ENCODE data around the gene TMEM214.
A peak's percentile ranks its signal among the peaks of the same experiment; 100 is the strongest.

The TMEM214 gene, protein sequence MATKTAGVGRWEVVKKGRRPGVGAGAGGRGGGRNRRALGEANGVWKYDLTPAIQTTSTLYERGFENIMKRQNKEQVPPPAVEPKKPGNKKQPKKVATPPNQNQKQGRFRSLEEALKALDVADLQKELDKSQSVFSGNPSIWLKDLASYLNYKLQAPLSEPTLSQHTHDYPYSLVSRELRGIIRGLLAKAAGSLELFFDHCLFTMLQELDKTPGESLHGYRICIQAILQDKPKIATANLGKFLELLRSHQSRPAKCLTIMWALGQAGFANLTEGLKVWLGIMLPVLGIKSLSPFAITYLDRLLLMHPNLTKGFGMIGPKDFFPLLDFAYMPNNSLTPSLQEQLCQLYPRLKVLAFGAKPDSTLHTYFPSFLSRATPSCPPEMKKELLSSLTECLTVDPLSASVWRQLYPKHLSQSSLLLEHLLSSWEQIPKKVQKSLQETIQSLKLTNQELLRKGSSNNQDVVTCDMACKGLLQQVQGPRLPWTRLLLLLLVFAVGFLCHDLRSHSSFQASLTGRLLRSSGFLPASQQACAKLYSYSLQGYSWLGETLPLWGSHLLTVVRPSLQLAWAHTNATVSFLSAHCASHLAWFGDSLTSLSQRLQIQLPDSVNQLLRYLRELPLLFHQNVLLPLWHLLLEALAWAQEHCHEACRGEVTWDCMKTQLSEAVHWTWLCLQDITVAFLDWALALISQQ

DNA sequence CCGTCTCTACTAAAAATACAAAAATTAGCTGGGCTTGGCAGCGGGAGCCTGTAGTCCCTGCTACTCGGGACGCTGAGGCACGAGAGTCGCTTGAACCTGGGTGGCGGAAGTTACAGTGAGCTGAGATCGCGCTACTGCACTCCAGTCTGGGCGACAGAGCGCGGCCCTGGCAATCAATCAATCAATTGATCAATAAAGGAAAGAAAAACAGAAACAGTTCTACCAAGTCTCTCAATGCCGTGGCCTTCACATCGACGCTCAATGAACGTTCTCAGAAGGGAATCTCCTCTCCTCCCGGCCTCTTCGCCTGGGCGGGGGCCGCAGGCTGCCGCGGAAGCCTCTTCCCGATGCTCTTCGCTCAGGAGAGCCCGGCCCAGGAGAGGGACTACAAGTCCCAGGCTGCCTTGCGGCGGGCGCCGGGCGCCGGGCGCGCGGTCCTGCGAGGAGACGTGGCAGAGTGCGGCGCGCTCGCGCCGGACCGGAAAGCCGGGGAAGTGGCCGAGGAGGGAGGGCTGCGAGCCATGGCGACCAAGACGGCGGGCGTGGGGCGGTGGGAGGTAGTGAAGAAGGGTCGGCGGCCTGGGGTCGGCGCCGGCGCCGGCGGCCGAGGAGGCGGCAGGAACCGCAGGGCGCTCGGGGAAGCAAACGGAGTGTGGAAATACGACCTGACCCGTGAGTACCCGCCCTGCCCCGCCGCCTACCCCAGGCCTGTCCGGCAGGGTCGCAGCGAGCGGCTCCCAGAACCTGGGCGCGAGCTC lies at the start of gene TMEM214:
TSS of gene TMEM214 (plus strand) at position 471 of the 758 bp plus-strand sequence. CDS start at position 522, 51 bp downstream.
- peaks cover 44% of the 10 kb centered on the region for H3K4me1 Mint-ChIP-seq (ENCODE audit: low read depth)
- H3K9me3 Mint-ChIP-seq, result no peaks in the 10 kb centered on the region
- peaks cover 42% of the 10 kb centered on the region for H3K36me3 Mint-ChIP-seq (ENCODE audit: low read depth)

GRCh38 chr2:26983746-26984145 lies 49.0 kb upstream of the TMEM214 start:
- no peaks in the 10 kb centered on the region for H3K36me3 Mint-ChIP-seq (ENCODE audit: low read depth)
- H3K9me3 Mint-ChIP-seq, result no peaks in the 10 kb centered on the region
- H3K27ac Mint-ChIP-seq, result no peak overlapping the region
- no peaks in the 10 kb centered on the region for H3K4me1 Mint-ChIP-seq (ENCODE audit: low read depth)
- peaks cover 14% of the 10 kb centered on the region for H3K27me3 Mint-ChIP-seq (ENCODE audit: low read depth)
- H3K4me3 Mint-ChIP-seq, result no peak overlapping the region

More for the DNA sequence above, at the start of gene TMEM214:
- Mint-ChIP-seq H3K27me3 (ENCODE audit: low read depth) (no peaks in the 10 kb centered on the region), H3K4me3 (peak within 1 kb of the TSS; percentile 95), H3K27ac (peak within 1 kb of the TSS; percentile 88)

- Mint-ChIP-seq H3K4me1 (ENCODE audit: low read depth) (no peaks in the 10 kb centered on the region), H3K9me3 (no peaks in the 10 kb centered on the region), H3K36me3 (ENCODE audit: low read depth) (no peaks in the 10 kb centered on the region), H3K27me3 (ENCODE audit: low read depth) (no peaks in the 10 kb centered on the region), H3K4me3 (no peak overlapping the region), H3K27ac (no peak overlapping the region)
Measured at GRCh38 chr2:26985807-26986206, 47.0 kb upstream of the TMEM214 start.

DNA sequence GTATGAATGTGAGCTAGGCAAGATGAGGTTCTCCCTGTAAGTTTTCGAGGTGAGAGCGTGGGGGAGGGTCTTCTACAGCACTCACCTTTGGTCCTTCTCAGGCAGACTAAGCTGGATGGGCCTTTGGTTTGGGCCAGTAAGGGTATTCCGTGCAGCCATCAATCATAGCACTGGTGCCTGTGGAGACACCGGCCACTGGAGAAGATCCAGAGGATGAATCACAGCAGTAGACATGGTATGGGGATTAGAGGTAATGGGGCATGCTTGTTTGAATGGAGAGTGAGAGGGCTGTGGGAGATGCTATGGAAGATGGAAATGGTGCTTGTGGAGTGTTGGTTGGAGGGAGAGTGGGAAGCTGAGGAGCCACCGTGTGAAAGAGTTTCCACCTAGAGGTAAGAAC lies 46.2 kb upstream of the TMEM214 start:
- Mint-ChIP-seq H3K36me3 (ENCODE audit: low read depth) (no peaks in the 10 kb centered on the region), H3K27me3 (ENCODE audit: low read depth) (no peaks in the 10 kb centered on the region), H3K4me1 (ENCODE audit: low read depth) (no peaks in the 10 kb centered on the region), H3K27ac (no peak overlapping the region), H3K9me3 (no peaks in the 10 kb centered on the region), H3K4me3 (no peak overlapping the region)

- H3K4me3 Mint-ChIP-seq, result no peak overlapping the region
- H3K9me3 Mint-ChIP-seq, result no peaks in the 10 kb centered on the region
- H3K27me3 Mint-ChIP-seq (ENCODE audit: low read depth), result peaks cover 3% of the 10 kb centered on the region
- H3K36me3 Mint-ChIP-seq (ENCODE audit: low read depth), result peaks cover 1% of the 10 kb centered on the region
- no peak overlapping the region for H3K27ac Mint-ChIP-seq
- no peaks in the 10 kb centered on the region for H3K4me1 Mint-ChIP-seq (ENCODE audit: low read depth)
Measured at GRCh38 chr2:26988058-26988860, 44.5 kb upstream of the TMEM214 start.

GRCh38 chr2:26989156-26989555 lies 43.6 kb upstream of the TMEM214 start:
- Mint-ChIP-seq H3K36me3 (ENCODE audit: low read depth) (peaks cover 1% of the 10 kb centered on the region), H3K9me3 (no peaks in the 10 kb centered on the region), H3K27me3 (ENCODE audit: low read depth) (peaks cover 3% of the 10 kb centered on the region), H3K4me1 (ENCODE audit: low read depth) (no peaks in the 10 kb centered on the region), H3K4me3 (no peak overlapping the region), H3K27ac (no peak overlapping the region)

DNA sequence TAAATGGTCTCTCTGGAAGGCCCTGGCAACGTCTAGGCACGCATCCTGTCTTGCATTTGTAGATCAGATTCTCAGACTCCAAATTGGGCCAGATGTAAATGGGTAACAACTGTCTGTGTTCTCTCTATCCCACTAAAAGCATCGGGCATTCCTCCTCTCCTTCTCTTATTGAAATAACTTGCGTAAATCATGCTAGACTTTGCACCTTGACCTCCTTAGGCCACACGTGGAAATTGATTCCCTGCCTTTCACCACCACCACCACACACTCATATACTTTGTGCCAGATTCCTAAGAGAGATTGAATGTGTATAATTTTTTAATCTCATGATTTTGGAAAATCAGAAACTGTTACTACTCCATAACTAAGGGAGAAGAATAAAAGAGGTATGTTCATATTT lies 41.0 kb upstream of the TMEM214 start:
- Mint-ChIP-seq H3K27ac (no peak overlapping the region), H3K9me3 (no peaks in the 10 kb centered on the region), H3K36me3 (ENCODE audit: low read depth) (peaks cover 1% of the 10 kb centered on the region), H3K4me1 (ENCODE audit: low read depth) (no peaks in the 10 kb centered on the region), H3K27me3 (ENCODE audit: low read depth) (peaks cover 3% of the 10 kb centered on the region), H3K4me3 (no peak overlapping the region)

- Mint-ChIP-seq H3K27me3 (ENCODE audit: low read depth) (peaks cover 3% of the 10 kb centered on the region), H3K27ac (no peak overlapping the region), H3K4me1 (ENCODE audit: low read depth) (no peaks in the 10 kb centered on the region), H3K36me3 (ENCODE audit: low read depth) (peaks cover 1% of the 10 kb centered on the region), H3K9me3 (no peaks in the 10 kb centered on the region), H3K4me3 (no peak overlapping the region)
Measured at GRCh38 chr2:26993768-26994167, 39.0 kb upstream of the TMEM214 start.

DNA sequence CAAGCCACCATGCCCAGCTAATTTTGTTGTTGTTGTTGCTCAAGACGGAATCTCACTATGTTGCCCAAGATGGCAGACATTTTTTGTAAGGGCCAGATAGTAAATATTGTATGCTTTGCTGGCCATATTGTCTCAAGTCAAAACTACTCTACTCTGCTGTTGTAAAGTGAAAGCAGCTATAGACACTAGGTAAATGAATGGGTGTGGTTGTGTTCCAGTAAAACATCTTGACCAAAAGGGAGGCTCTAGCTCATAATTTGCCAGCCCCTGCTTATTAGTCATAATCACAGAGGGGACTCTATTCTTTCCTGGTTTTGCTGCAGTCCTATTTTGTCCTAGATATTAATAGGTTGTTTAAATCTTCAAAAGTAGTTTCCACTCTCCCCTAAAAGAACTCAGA lies 37.8 kb upstream of the TMEM214 start:
- H3K4me1 Mint-ChIP-seq (ENCODE audit: low read depth), result no peaks in the 10 kb centered on the region

GRCh38 chr2:26997394-26997793 lies 35.4 kb upstream of the TMEM214 start:
- Mint-ChIP-seq H3K4me1 (ENCODE audit: low read depth) (no peaks in the 10 kb centered on the region), H3K27me3 (ENCODE audit: low read depth) (peaks cover 8% of the 10 kb centered on the region), H3K27ac (no peak overlapping the region), H3K9me3 (no peaks in the 10 kb centered on the region), H3K36me3 (ENCODE audit: low read depth) (peaks cover 1% of the 10 kb centered on the region), H3K4me3 (no peak overlapping the region)

More for the DNA sequence above, 37.8 kb upstream of the TMEM214 start:
- Mint-ChIP-seq H3K36me3 (ENCODE audit: low read depth) (peaks cover 1% of the 10 kb centered on the region), H3K27me3 (ENCODE audit: low read depth) (peaks cover 3% of the 10 kb centered on the region), H3K27ac (no peak overlapping the region), H3K9me3 (no peaks in the 10 kb centered on the region), H3K4me3 (no peak overlapping the region)

DNA sequence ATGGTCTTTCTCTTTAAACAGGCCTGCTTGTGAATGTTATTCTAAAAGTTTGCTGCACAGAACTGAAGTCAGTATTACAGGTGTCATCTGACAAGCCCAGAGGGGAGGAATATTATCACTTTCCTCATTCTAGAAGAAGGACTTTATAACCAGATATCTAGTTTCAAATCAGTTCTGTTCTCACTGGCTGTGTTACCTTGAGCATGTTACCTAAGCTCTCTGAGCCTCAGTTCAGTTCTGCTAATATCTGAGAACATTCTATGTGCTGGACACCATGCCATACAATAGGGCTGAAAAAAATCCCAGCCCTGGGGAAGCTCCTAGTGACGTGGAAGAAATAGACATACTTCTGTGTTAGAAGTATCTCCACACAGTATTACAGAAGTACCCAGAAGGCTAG lies 34.4 kb upstream of the TMEM214 start:
- Mint-ChIP-seq H3K27ac (no peak overlapping the region), H3K36me3 (ENCODE audit: low read depth) (no peaks in the 10 kb centered on the region)

GRCh38 chr2:27000228-27000627 lies 32.5 kb upstream of the TMEM214 start:
- no peaks in the 10 kb centered on the region for H3K36me3 Mint-ChIP-seq (ENCODE audit: low read depth)
- H3K4me3 Mint-ChIP-seq, result no peak overlapping the region
- no peak overlapping the region for H3K27ac Mint-ChIP-seq

More for the DNA sequence above, 34.4 kb upstream of the TMEM214 start:
- Mint-ChIP-seq H3K9me3 (no peaks in the 10 kb centered on the region), H3K4me1 (ENCODE audit: low read depth) (no peaks in the 10 kb centered on the region), H3K27me3 (ENCODE audit: low read depth) (peaks cover 5% of the 10 kb centered on the region), H3K4me3 (no peak overlapping the region)

DNA sequence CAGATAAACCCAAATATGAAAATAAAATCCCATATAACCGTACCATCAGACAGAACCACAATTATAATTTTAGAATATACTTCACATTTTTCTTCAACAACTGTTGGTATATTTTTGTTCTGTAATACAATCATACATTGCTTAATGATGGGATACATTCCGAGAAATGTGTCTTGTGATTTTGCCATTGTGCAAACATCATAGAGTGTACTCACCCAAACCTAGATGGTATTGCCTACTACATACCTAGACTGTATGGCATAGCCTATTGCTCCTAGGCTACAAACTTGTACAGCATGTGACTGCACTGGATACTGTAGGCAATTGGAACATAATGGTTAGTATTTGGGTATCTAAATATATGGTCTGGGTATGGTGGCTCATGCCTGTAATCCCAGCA lies 31.8 kb upstream of the TMEM214 start:
- Mint-ChIP-seq H3K36me3 (ENCODE audit: low read depth) (no peaks in the 10 kb centered on the region), H3K4me3 (no peak overlapping the region), H3K27ac (no peak overlapping the region), H3K27me3 (ENCODE audit: low read depth) (peaks cover 13% of the 10 kb centered on the region), H3K4me1 (ENCODE audit: low read depth) (no peaks in the 10 kb centered on the region), H3K9me3 (no peaks in the 10 kb centered on the region)

More at GRCh38 chr2:27000228-27000627, 32.5 kb upstream of the TMEM214 start:
- Mint-ChIP-seq H3K27me3 (ENCODE audit: low read depth) (peaks cover 10% of the 10 kb centered on the region), H3K4me1 (ENCODE audit: low read depth) (no peaks in the 10 kb centered on the region), H3K9me3 (no peaks in the 10 kb centered on the region)

- no peaks in the 10 kb centered on the region for H3K36me3 Mint-ChIP-seq (ENCODE audit: low read depth)
- no peak overlapping the region for H3K4me3 Mint-ChIP-seq
- peaks cover 15% of the 10 kb centered on the region for H3K27me3 Mint-ChIP-seq (ENCODE audit: low read depth)
- no peak overlapping the region for H3K27ac Mint-ChIP-seq
- H3K9me3 Mint-ChIP-seq, result no peaks in the 10 kb centered on the region
- no peaks in the 10 kb centered on the region for H3K4me1 Mint-ChIP-seq (ENCODE audit: low read depth)
Measured at GRCh38 chr2:27001950-27002349, 30.8 kb upstream of the TMEM214 start.
